Measurements from ENCODE around the gene DMPK. TPM values are rescaled to one million over a fixed set of nuclear protein-coding genes. Genes with fewer than 3 reads are reported as not detected.

The DMPK gene
- total RNA-seq, 1 experiment from 2014 or later: 40.5 TPM

GRCh38 chr19:45809643-45810159 lies 27.4 kb upstream of the DMPK start:
- intact Hi-C loops (cut with micrococcal nuclease): no loop called here
- POLR2A ChIA-PET: interaction anchor here (1.1 to 2.1 kb wide), 5 partner anchors 14 to 226 kb away, joined by 3 to 9 read pairs (median 6); partner anchors contain the start of genes DMWD, QPCTL and SIX5
- Mint-ChIP-seq H3K36me3 (ENCODE audit: insufficient read depth, unreplicated experiment) (peaks cover 6% of the 10 kb centered on the region), H3K4me3 (ENCODE audit: unreplicated experiment) (no peak overlapping the region), H3K4me1 (ENCODE audit: insufficient read depth, unreplicated experiment) (peaks cover 23% of the 10 kb centered on the region), H3K27me3 (ENCODE audit: insufficient read depth, unreplicated experiment) (no peaks in the 10 kb centered on the region), H3K27ac (ENCODE audit: low read depth, unreplicated experiment) (peak overlapping the region; percentile 11), H3K9me3 (ENCODE audit: unreplicated experiment) (no peaks in the 10 kb centered on the region)
- TF ChIP-seq, protein P1, sequence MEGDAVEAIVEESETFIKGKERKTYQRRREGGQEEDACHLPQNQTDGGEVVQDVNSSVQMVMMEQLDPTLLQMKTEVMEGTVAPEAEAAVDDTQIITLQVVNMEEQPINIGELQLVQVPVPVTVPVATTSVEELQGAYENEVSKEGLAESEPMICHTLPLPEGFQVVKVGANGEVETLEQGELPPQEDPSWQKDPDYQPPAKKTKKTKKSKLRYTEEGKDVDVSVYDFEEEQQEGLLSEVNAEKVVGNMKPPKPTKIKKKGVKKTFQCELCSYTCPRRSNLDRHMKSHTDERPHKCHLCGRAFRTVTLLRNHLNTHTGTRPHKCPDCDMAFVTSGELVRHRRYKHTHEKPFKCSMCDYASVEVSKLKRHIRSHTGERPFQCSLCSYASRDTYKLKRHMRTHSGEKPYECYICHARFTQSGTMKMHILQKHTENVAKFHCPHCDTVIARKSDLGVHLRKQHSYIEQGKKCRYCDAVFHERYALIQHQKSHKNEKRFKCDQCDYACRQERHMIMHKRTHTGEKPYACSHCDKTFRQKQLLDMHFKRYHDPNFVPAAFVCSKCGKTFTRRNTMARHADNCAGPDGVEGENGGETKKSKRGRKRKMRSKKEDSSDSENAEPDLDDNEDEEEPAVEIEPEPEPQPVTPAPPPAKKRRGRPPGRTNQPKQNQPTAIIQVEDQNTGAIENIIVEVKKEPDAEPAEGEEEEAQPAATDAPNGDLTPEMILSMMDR (IDR thresholded peaks at IDR 0.05; ENCODE audit: unreplicated experiment): no peak
- DNase-seq (ENCODE audit: unreplicated experiment): peak; percentile 81
- BruUV-seq (replicated peaks): no TSS peak
- CTCF ChIA-PET: interaction anchor here (0.6 to 3.2 kb wide), 4 partner anchors 11 to 218 kb away, joined by 3 to 11 read pairs (median 4); partner anchors contain the start of gene SIX5

DNA sequence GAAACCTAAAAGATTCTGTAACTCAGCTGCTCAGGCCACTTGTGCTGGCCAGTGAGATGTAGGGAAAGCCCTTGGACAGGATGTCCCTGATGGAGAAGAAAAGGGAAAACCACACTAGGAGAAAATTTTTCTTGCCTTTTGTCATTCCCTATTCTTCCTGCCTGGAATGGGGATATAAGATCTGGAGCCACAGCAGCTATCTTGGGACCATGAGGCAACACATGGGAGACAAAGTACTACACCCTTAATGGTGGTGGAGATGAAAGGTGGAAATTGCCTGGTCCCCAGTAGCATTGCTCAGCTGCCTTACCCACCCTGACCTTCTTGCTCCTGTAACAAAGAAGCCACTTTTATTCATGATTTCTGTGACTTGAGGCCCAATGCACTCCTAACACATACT lies 23.4 kb upstream of the DMPK start:
- H3K4me1 Mint-ChIP-seq (ENCODE audit: insufficient read depth, unreplicated experiment): peaks cover 23% of the 10 kb centered on the region
- no peak overlapping the region for H3K4me3 Mint-ChIP-seq (ENCODE audit: unreplicated experiment)
- TF ChIP-seq, protein P1 (IDR thresholded peaks at IDR 0.05; ENCODE audit: unreplicated experiment): no peak
- CTCF ChIA-PET: interaction anchor here (0.6 to 1.4 kb wide), 4 partner anchors 9 to 35 kb away, joined by 3 to 8 read pairs (median 3); no protein-coding TSS in a partner anchor
- no peak overlapping the region for H3K27ac Mint-ChIP-seq (ENCODE audit: low read depth, unreplicated experiment)
- H3K27me3 Mint-ChIP-seq (ENCODE audit: insufficient read depth, unreplicated experiment): no peaks in the 10 kb centered on the region
- POLR2A ChIA-PET: interaction anchor here (1.1 to 1.9 kb wide), 2 partner anchors 13 to 19 kb away, joined by 3 to 9 read pairs; partner anchors contain the start of gene DMWD
- intact Hi-C loops (cut with micrococcal nuclease): no loop called here
- peaks cover 6% of the 10 kb centered on the region for H3K36me3 Mint-ChIP-seq (ENCODE audit: insufficient read depth, unreplicated experiment)
- no peak for DNase-seq (ENCODE audit: unreplicated experiment)
- no peaks in the 10 kb centered on the region for H3K9me3 Mint-ChIP-seq (ENCODE audit: unreplicated experiment)
- no TSS peak for BruUV-seq (replicated peaks)

GRCh38 chr19:45804959-45805230 lies 22.6 kb upstream of the DMPK start:
- Mint-ChIP-seq H3K27me3 (ENCODE audit: insufficient read depth, unreplicated experiment) (no peaks in the 10 kb centered on the region), H3K36me3 (ENCODE audit: insufficient read depth, unreplicated experiment) (peaks cover 6% of the 10 kb centered on the region), H3K9me3 (ENCODE audit: unreplicated experiment) (no peaks in the 10 kb centered on the region), H3K4me1 (ENCODE audit: insufficient read depth, unreplicated experiment) (peaks cover 18% of the 10 kb centered on the region), H3K4me3 (ENCODE audit: unreplicated experiment) (no peak overlapping the region), H3K27ac (ENCODE audit: low read depth, unreplicated experiment) (no peak overlapping the region)
- intact Hi-C loops (cut with micrococcal nuclease): no loop called here
- TF ChIP-seq, protein P1 (IDR thresholded peaks at IDR 0.05; ENCODE audit: unreplicated experiment): no peak
- BruUV-seq (replicated peaks): no TSS peak
- POLR2A ChIA-PET: interaction anchor here (0.5 to 1.9 kb wide), 4 partner anchors 12 to 36 kb away, joined by 3 to 9 read pairs (median 3); partner anchors contain the start of genes DMWD and SIX5
- CTCF ChIA-PET: interaction anchor here (0.6 to 1.4 kb wide), 4 partner anchors 10 to 34 kb away, joined by 3 to 8 read pairs (median 3); no protein-coding TSS in a partner anchor
- DNase-seq (ENCODE audit: unreplicated experiment): no peak

- POLR2A ChIA-PET: interaction anchor here (0.6 to 1.9 kb wide), 3 partner anchors 12 to 35 kb away, joined by 3 to 9 read pairs (median 3); partner anchors contain the start of genes DMWD and SIX5
- DNase-seq (ENCODE audit: unreplicated experiment): no peak
- Mint-ChIP-seq H3K4me3 (ENCODE audit: unreplicated experiment) (no peak overlapping the region), H3K9me3 (ENCODE audit: unreplicated experiment) (no peaks in the 10 kb centered on the region), H3K4me1 (ENCODE audit: insufficient read depth, unreplicated experiment) (peaks cover 13% of the 10 kb centered on the region), H3K36me3 (ENCODE audit: insufficient read depth, unreplicated experiment) (peaks cover 6% of the 10 kb centered on the region), H3K27me3 (ENCODE audit: insufficient read depth, unreplicated experiment) (no peaks in the 10 kb centered on the region), H3K27ac (ENCODE audit: low read depth, unreplicated experiment) (no peak overlapping the region)
- BruUV-seq (replicated peaks): no TSS peak
- CTCF ChIA-PET: interaction anchor here (0.6 to 1.4 kb wide), 6 partner anchors 10 to 1267 kb away, joined by 3 to 8 read pairs (median 3); no protein-coding TSS in a partner anchor
- TF ChIP-seq, protein P1 (IDR thresholded peaks at IDR 0.05; ENCODE audit: unreplicated experiment): no peak
- intact Hi-C loops (cut with micrococcal nuclease): no loop called here
These were observed 22.1 kb upstream of the DMPK start for GRCh38 chr19:45804140-45804958.
